Spinal cord (tissue), 10 donors: ENCODE measurements around the gene ABCA3. TPM values are rescaled to one million over a fixed set of nuclear protein-coding genes. Genes with fewer than 3 reads are reported as not detected.

Source experiments
- DNase-seq, 6 donors: peaks; one replicate each; pipeline versions ENCODE4 v3.0.0 to v3.0.0-alpha.2; 2013 to 2015; ENCODE audit warnings: low spot score in 6 of 6, low read depth in 4 of 6
- H3K27ac ChIP-seq: one replicate; pipeline ENCODE4 v1.5.1; 2013; ENCODE audit warnings: low read depth, low read length, control low read depth
- H3K27me3 ChIP-seq: one replicate; pipeline ENCODE4 v1.6.1; 2013; ENCODE audit warnings: low read length; ENCODE audit not compliant: control insufficient read depth, insufficient read depth
- H3K36me3 ChIP-seq: one replicate; pipeline ENCODE4 v1.6.1; 2013; ENCODE audit warnings: low read length; ENCODE audit not compliant: control insufficient read depth, insufficient read depth
- H3K4me1 ChIP-seq: one replicate; pipeline ENCODE4 v1.6.1; 2013; ENCODE audit warnings: low read length; ENCODE audit not compliant: control insufficient read depth, insufficient read depth
- H3K4me3 ChIP-seq: one replicate; pipeline ENCODE4 v1.5.1; 2013; ENCODE audit warnings: low read depth, low read length, control low read depth
- H3K9me3 ChIP-seq: one replicate; pipeline ENCODE4 v1.6.1; 2013; ENCODE audit warnings: low read length; ENCODE audit not compliant: control insufficient read depth, insufficient read depth
- WGBS: methylation state at CpG from one replicate; pipeline ENCODE4 v1.1.5; 2013; ENCODE audit warnings: missing lambda C conversion rate; ENCODE audit not compliant: insufficient coverage; 5-methylcytosine and 5-hydroxymethylcytosine counted together
- polyA plus RNA-seq, 2 donors: library from polyadenylated mRNA; unstranded; fragments of 120-200 nt; gene quantifications; one replicate each; pipeline ENCODE4 v1.2.1, GENCODE V29; 2013; ENCODE audit not compliant: insufficient read length in 2 of 2
- total RNA-seq, 2 donors: library from RNA; depleted of rRNA in 1 of 2; stranded (reverse); fragments of 120-200 nt in 1 of 2; fragments of >200 nt in 1 of 2; gene quantifications; one replicate each; pipeline versions ENCODE4 v1.2.3 to v1.2.4, GENCODE V29; 2013 to 2014
- donor health status: healthy.

The ABCA3 gene
- total and polyA plus RNA-seq, 4 donors, result 34.3 to 88.5 (median 74.5) TPM

DNA sequence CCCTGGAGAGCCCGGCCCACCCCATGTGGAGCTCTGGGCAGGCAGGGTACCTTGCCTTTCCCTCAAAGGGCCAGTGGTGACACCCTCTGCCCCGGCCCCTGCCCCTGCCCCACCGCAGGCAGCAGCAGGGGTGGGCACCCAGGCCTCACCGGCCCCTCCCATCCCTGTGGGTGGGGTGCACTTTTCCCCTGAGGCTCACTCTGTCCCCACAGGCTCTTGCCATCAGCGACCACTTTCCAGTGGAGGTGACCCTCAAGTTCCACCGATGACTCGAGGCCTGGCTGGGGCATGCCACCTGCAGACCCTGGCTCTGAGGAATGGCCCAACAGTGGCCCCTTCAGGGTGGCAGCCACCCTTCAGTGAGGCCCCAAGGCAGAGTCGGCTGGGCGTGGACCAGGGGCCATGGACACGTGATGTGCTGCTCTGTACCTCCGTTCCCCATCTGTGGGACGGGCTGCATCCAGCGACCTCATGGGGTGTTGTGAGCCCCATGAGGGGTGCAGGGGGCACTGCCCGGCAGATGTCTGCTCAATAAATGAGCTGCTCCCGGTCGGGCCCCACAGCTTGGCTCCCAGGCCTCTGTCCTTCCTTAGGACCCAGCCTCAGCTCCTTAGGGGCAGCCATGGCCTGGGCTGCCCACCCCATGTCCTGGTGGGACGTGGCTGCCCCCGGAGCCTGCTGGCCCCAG is 102.2 kb downstream of the ABCA3 start:
- no peak overlapping the region for H3K4me3 ChIP-seq
- peaks cover 15% of the 10 kb centered on the region for H3K27me3 ChIP-seq
- peaks cover 96% of the 10 kb centered on the region for H3K36me3 ChIP-seq
- no peak overlapping the region for H3K27ac ChIP-seq
- H3K4me1 ChIP-seq, result peaks cover 21% of the 10 kb centered on the region
- DNase-seq, result no peak
- WGBS, result 57% methylated on average over 16 of the region's 18 CpGs
- no peaks in the 10 kb centered on the region for H3K9me3 ChIP-seq

GRCh38 chr16:2237493-2238149 is 102.9 kb downstream of the ABCA3 start:
- Histone ChIP-seq H3K4me1 (peaks cover 21% of the 10 kb centered on the region), H3K4me3 (no peak overlapping the region), H3K27ac (no peak overlapping the region), H3K27me3 (peaks cover 15% of the 10 kb centered on the region), H3K36me3 (peaks cover 96% of the 10 kb centered on the region), H3K9me3 (no peaks in the 10 kb centered on the region)
- WGBS, result 18% methylated on average over 58 of the region's 65 CpGs
- no peak for DNase-seq

GRCh38 chr16:2237102-2237482 is 103.4 kb downstream of the ABCA3 start:
- WGBS, result 9% methylated on average over 40 of the region's 40 CpGs
- no peak for DNase-seq
- Histone ChIP-seq H3K9me3 (no peaks in the 10 kb centered on the region), H3K4me3 (no peak overlapping the region), H3K4me1 (peaks cover 21% of the 10 kb centered on the region), H3K27me3 (peaks cover 15% of the 10 kb centered on the region), H3K36me3 (peaks cover 96% of the 10 kb centered on the region), H3K27ac (no peak overlapping the region)

DNA sequence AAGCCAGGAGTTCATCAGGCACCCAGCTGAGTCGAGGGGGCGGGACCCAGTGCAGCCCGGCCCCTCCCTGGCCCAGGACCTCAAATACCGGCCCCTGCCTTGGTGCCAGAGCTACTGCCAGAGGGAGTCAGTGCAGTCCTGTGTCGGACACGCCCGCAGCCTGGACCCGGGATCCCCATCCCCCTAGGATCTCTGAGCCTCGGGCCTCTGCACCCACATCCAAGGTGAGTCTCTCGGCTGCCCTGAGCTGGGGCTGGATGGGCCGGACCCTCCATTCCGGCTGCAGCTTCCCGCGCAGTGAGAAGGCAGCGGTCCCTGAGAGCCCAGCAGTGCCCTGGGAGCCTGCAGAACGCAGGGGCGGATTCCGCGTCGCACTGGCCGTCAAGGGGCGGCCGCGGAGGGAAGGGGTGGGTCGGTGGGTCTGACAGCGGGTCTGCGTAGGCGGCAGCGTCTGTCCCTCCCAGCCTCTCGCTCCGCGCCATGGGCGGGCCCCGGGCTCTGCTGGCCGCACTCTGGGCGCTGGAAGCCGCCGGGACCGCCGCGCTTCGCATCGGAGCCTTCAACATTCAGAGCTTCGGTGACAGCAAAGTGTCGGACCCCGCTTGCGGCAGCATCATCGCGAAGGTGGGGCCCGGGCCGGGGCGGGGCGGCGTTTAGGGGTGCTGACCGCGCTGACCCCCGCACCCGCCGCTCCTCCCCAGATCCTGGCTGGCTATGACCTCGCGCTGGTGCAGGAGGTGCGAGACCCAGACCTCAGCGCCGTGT is 104.0 kb downstream of the ABCA3 start, which contains the start of gene DNASE1L2:
Gene DNASE1L2, plus strand, starts transcription at position 108 of the 765 bp plus-strand sequence. Its CDS starts 373 bp downstream, at position 481.
- Histone ChIP-seq H3K4me3 (no peak within 1 kb of the TSS), H3K36me3 (peaks cover 96% of the 10 kb centered on the region), H3K4me1 (peaks cover 21% of the 10 kb centered on the region), H3K27me3 (peaks cover 15% of the 10 kb centered on the region), H3K27ac (no peak within 1 kb of the TSS), H3K9me3 (no peaks in the 10 kb centered on the region)
- WGBS, result 12% methylated on average over 64 of the region's 64 CpGs
- DNase-seq, result peak in 1 of 6 donors; percentile 7

DNA sequence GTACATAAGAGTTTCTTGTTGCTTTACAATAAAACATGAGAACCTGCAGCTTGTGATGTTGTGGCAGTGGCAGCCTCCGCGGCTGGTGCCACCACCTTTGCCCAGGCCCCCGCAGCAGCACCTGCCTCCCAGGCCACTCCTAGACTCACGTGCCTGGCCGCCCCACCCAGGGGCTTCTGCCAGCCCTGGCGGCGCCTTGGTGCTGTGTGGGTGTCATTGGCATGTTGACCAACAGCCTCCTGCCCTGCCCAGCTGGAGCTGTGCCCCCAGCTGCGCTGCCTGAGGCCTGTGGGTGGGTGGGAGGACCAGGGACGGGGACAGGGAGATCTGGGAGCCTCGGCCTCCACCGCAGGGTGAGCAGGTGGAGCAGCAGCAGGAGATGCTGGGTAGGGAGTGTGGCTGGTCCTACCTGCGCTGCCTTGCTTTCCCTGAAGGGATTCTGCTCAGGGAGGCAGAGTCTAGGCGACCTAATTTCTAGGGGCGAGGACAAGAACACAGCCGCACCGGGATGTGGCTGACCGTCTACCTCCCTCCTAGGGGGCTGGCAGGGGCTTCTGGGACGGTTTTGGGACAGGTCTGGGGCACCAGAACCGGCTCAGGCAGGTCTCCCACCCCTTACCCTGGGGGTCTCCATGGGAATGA is 104.7 kb downstream of the ABCA3 start:
- peaks cover 21% of the 10 kb centered on the region for H3K4me1 ChIP-seq
- 78% methylated on average over 19 of the region's 19 CpGs for WGBS
- H3K9me3 ChIP-seq, result no peaks in the 10 kb centered on the region
- H3K36me3 ChIP-seq, result peaks cover 96% of the 10 kb centered on the region
- no peak overlapping the region for H3K27ac ChIP-seq
- no peak for DNase-seq
- H3K27me3 ChIP-seq, result peaks cover 15% of the 10 kb centered on the region
- H3K4me3 ChIP-seq, result no peak overlapping the region

GRCh38 chr16:2235234-2235651 is 105.3 kb downstream of the ABCA3 start:
- WGBS, result 94% methylated on average over 28 of the region's 28 CpGs
- no peak overlapping the region for H3K27ac ChIP-seq

GRCh38 chr16:2234813-2235170 is 105.7 kb downstream of the ABCA3 start:
- Histone ChIP-seq H3K27me3 (peaks cover 15% of the 10 kb centered on the region), H3K9me3 (no peaks in the 10 kb centered on the region), H3K27ac (no peak overlapping the region), H3K4me1 (peaks cover 21% of the 10 kb centered on the region), H3K36me3 (peaks cover 99% of the 10 kb centered on the region), H3K4me3 (no peak overlapping the region)
- WGBS, result 92% methylated on average over 16 of the region's 18 CpGs
- no peak for DNase-seq

More at GRCh38 chr16:2235234-2235651, 105.3 kb downstream of the ABCA3 start:
- Histone ChIP-seq H3K27me3 (peaks cover 15% of the 10 kb centered on the region), H3K4me3 (no peak overlapping the region), H3K4me1 (peaks cover 21% of the 10 kb centered on the region), H3K36me3 (peaks cover 97% of the 10 kb centered on the region), H3K9me3 (no peaks in the 10 kb centered on the region)
- DNase-seq, result no peak

- 94% methylated on average over 40 of the region's 51 CpGs for WGBS
- H3K9me3 ChIP-seq, result no peaks in the 10 kb centered on the region
- no peak overlapping the region for H3K27ac ChIP-seq
- peaks cover 99% of the 10 kb centered on the region for H3K36me3 ChIP-seq
- no peak overlapping the region for H3K4me3 ChIP-seq
- DNase-seq, result no peak
- H3K27me3 ChIP-seq, result peaks cover 15% of the 10 kb centered on the region
- H3K4me1 ChIP-seq, result peaks cover 21% of the 10 kb centered on the region
Measured at GRCh38 chr16:2233872-2234812, 106.4 kb downstream of the ABCA3 start.
